ENCODE data around the gene CFAP45. TPM values are rescaled to one million over a fixed set of nuclear protein-coding genes. Genes with fewer than 3 reads are reported as not detected.

The CFAP45 gene
- total and polyA plus RNA-seq, 2 donors from 2014 or later, result 1.0 to 14.2 TPM

GRCh38 chr1:159923203-159924024 is 23.4 kb upstream of the CFAP45 start:
- Histone ChIP-seq H3K9ac (ENCODE audit: low read length in 3 of 3) (peak overlapping the region; percentile 42 to 99 (median 83)), H3K9me3 (ENCODE audit: control insufficient read depth in 2 of 3, insufficient read depth in 1 of 3, low read length in 3 of 3) (no peaks in the 10 kb centered on the region), H3K27ac (ENCODE audit: low read depth in 2 of 2, low read length in 2 of 2) (peak overlapping the region; percentile 95 to 98), H3K27me3 (ENCODE audit: control insufficient read depth, insufficient read depth, low read length) (no peaks in the 10 kb centered on the region), H3K4me3 (ENCODE audit: low read length in 3 of 3) (peak overlapping the region; percentile 64 to 97 (median 76)), H3K4me1 (ENCODE audit: control insufficient read depth in 2 of 3, insufficient read depth in 2 of 3, low read depth in 1 of 3, low read length in 3 of 3) (peaks cover 2 to 25% (median 9%) of the 10 kb centered on the region in 3 donors), H3K36me3 (ENCODE audit: control insufficient read depth in 2 of 3, insufficient read depth in 3 of 3, low read length in 3 of 3) (peaks cover 0 to 17% (median 14%) of the 10 kb centered on the region in 3 donors)
- FAIRE-seq (no peak), DNase-seq (peak; percentile 91 to 95 (median 92))
- no peak for TF ChIP-seq CTCF (IDR thresholded peaks at IDR 0.05; ENCODE audit: borderline replicate concordance, extremely low read depth, insufficient read depth)
- intact Hi-C loops (cut with DNase I), result no loop called here

- Histone ChIP-seq H3K9ac (ENCODE audit: low read length in 3 of 3) (peak overlapping the region in 1 of 3 donors; percentile 99), H3K9me3 (ENCODE audit: control insufficient read depth in 2 of 3, insufficient read depth in 1 of 3, low read length in 3 of 3) (no peaks in the 10 kb centered on the region), H3K27me3 (ENCODE audit: control insufficient read depth, insufficient read depth, low read length) (no peaks in the 10 kb centered on the region), H3K27ac (ENCODE audit: low read depth in 2 of 2, low read length in 2 of 2) (peak overlapping the region; percentile 95 to 98), H3K36me3 (ENCODE audit: control insufficient read depth in 2 of 3, insufficient read depth in 3 of 3, low read length in 3 of 3) (peaks cover 0 to 23% (median 19%) of the 10 kb centered on the region in 3 donors), H3K4me1 (ENCODE audit: control insufficient read depth in 2 of 3, insufficient read depth in 2 of 3, low read depth in 1 of 3, low read length in 3 of 3) (peaks cover 2 to 25% (median 9%) of the 10 kb centered on the region in 3 donors), H3K4me3 (ENCODE audit: low read length in 3 of 3) (peak overlapping the region; percentile 11 to 97 (median 76))
- intact Hi-C loops (cut with DNase I), result no loop called here
- FAIRE-seq, result no peak
- peak; percentile 73 to 94 (median 87) for DNase-seq
- TF ChIP-seq CTCF (IDR thresholded peaks at IDR 0.05; ENCODE audit: borderline replicate concordance, extremely low read depth, insufficient read depth), result no peak
Measured at GRCh38 chr1:159922511-159923202, 22.7 kb upstream of the CFAP45 start.

DNA sequence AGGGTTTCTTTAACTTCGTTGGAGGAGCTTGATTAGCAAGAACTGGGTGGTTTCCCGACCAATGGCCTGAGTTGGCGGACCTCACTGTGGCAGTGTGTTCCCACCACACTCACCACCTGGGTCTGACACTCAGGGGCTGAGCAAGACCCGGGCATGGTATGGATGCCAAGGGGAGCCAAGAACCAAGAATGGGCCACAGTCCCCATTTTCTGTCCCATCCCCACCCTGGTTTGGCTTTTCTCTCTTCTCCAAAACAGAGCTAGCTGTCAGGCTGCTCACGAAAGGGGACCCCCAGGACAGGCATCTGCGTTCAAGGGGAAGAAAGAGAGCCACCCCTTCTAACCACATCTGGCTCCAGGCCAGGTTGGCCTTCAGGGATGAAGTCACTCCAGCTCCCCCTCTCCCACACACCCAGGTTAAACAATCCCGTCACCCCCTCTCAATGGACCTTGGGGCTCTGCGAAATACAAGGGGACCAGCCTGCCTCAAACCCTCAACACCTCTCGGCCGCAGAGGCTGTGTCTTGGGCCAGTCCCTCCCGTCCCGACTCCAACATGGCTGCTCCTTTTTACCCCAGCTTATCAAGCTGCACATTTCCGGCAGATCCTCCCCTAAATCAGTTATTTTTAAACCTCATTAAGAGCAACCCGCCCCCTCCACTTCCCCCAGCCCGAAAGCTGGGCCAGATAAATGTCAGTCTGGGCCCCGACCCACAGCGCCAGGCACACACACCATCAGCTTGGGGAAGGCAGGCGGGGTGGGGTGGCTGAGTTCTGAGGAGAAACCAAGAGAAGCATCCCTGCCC is 21.9 kb upstream of the CFAP45 start:
- FAIRE-seq, result no peak
- Histone ChIP-seq H3K36me3 (ENCODE audit: control insufficient read depth in 2 of 3, insufficient read depth in 3 of 3, low read length in 3 of 3) (peaks cover 0 to 28% (median 19%) of the 10 kb centered on the region in 3 donors), H3K27me3 (ENCODE audit: control insufficient read depth, insufficient read depth, low read length) (no peaks in the 10 kb centered on the region), H3K9ac (ENCODE audit: low read length in 3 of 3) (peak overlapping the region in 1 of 3 donors; percentile 99), H3K27ac (ENCODE audit: low read depth in 2 of 2, low read length in 2 of 2) (peak overlapping the region; percentile 95 to 98), H3K4me1 (ENCODE audit: control insufficient read depth in 2 of 3, insufficient read depth in 2 of 3, low read depth in 1 of 3, low read length in 3 of 3) (peaks cover 2 to 25% (median 9%) of the 10 kb centered on the region in 3 donors), H3K9me3 (ENCODE audit: control insufficient read depth in 2 of 3, insufficient read depth in 1 of 3, low read length in 3 of 3) (no peaks in the 10 kb centered on the region), H3K4me3 (ENCODE audit: low read length in 3 of 3) (peak overlapping the region in 2 of 3 donors; percentile 76 to 97)
- intact Hi-C loops (cut with DNase I), result no loop called here
- peak in 2 of 5 donors; percentile 62 to 86 for DNase-seq
- no peak for TF ChIP-seq CTCF (IDR thresholded peaks at IDR 0.05; ENCODE audit: borderline replicate concordance, extremely low read depth, insufficient read depth)

Measured in kidney (tissue), 14 donors.